Middle frontal gyrus (tissue), 1 donor: ENCODE measurements around the gene DERA.
"Not testable (repeated sequence)": the region's sequence is repeated elsewhere in the genome, so short reads cannot be mapped to it uniquely, and the experiment has no call there.

Experiments
- DNase-seq: peaks from one replicate; pipeline ENCODE4 v3.0.0-alpha.2; 2015; ENCODE audit warnings: low spot score; ENCODE audit errors: extremely low spot score

The DERA gene

DNA sequence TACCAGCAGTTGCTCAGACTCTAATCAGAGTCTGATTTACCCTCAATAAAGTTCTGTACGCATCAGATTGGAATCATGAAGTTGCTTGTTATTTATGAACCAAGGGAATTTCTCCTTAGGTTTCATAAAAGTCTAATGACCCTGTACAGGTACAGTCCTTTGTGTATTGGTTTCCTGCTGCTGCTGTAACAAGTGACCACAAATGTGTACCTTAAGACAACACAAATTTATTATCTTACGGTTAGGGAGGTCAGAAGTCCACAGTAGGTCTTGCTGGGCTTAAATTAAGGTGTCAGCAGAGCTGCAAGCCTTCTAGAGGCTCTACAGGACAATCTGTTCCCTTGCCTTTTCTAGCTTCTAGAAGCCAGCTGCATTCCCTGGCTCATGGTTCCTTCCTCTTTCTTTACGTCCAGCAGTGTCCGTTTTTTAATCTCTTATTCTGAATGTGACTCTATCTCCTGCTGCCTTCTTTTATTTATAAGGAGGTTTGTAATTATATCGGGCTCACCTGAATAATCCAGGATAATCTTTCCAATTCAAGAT, 6.7 kb upstream of the DERA start:
- no peak for DNase-seq

DNA sequence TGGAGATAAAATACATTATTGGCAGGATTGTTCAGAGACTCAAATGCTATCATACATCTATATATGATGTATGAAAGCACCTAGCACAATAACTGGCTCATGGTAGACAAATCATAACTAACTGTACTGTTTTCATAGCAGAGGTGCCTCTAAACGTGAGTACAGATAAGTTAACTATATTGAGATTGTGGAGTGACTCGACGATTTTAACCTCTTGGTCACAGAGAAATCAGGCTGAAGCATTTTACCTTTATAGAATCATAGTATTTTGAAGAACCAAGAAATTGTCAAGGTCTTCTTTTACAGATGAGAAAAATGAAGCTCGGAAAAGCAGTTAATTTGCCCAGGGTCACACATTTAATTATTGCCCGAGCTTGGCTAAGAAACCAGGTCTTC, 666 bp upstream of the DERA start:
- no peak for DNase-seq

DNA sequence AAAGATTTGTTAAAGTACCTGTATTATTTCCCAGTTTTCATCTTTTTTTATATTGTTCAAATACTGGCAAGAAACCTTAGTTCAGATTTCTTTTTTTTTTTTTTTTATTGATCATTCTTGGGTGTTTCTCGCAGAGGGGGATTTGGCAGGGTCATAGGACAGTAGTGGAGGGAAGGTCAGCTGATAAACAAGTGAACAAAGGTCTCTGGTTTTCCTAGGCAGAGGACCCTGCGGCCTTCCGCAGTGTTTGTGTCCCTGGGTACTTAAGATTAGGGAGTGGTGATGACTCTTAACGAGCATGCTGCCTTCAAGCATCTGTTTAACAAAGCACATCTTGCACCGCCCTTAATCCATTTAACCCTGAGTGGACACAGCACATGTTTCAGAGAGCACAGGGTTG, 799 bp downstream of the DERA start:
- DNase-seq, result not testable (repeated sequence)

DNA sequence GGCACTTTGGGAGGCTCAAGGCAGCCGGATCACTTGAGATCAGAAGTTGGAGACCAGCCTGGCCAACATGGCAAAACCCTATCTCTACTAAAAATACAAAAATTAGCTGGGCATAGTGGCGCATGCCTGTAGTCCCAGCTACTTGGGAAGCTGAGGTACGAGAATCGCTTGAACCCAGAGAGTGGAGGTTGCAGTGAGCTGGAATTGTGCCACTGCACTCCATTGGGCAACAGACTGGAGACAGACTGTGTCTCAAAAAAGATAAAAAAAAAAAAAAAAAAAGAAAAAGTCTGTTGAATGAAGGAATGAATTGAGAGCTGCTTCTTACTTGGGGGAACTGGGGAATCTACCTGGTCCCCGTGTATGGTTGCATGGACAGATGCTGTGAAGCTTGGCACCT, 3.0 kb downstream of the DERA start:
- not testable (repeated sequence) for DNase-seq

DNA sequence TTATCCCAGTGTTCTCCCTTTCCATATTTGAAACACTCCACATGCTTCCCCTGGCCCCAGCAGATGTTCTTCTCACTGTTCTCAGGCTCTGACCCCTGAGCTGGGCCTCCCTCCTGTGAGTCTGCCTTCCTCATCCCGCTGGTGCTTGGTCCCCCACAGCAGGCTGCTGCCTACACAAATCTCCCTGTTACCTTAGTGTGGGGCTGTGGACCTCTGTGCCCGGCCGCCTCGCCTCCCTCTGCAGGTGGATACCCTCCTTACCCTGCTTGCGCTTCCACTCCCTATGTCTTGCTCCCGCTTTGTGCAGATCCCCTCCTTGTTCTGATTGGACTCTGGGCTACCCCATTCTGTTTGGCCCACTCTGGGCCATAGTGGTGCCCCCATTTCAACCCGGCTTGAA, 6.9 kb downstream of the DERA start:
- no peak for DNase-seq

DNA sequence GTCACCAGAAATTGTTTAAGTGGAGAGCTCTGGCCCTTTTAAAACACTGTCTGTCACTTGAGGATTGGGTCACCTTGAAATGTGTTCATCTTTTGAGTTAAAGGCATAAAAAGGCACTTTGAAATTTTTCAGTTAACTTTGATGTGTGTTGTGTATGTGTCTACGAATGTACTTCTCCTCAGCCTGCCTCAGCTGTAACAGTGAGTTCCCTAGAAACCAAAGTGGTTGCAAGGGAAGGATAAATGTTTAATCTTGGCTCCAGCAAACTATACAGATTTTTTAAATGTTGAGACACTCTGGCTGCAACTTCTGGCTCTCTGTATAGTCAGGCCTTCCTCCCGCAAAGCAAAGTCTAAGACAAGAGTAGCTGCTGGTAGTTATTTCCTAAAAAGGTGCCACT, 8.3 kb downstream of the DERA start:
- no peak for DNase-seq

DNA sequence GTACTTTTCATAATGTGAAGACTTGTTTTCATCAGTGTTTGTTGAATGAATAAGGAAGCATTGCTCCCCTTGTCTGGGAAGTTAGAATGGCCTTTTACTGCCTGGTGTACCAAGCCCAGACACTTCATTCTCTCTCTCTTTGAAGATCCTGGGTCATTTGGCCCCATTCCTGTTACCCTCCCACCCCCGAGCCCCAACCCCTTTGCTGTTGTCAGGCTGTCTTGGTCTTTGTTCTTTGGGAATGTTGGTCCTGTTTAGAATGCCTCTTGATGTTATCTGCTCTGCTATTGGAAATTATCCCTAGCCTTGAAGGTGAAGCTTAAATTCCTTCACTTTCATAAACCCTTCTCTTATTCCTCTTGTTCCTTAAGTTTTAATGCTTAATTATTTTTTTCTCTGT, 13.8 kb downstream of the DERA start:
- no peak for DNase-seq

DNA sequence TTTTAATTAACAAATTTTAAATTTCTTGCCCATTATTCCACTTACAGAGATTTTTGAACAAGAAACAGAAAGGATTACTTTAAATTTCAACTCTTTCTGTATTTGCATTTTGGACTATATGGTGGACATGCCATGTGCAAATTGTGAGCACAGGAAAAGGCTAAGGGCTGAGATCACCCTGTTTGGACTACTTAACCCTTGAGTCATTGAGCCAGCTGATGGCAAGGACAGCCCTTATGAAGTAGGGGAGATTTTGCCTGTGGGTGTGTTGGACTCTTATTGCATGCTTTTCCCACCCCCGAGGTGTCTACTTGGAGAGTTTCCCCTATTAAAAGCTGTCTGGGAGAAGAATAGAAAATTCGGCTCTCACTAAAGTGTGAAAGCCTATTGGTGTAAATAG, 17.2 kb downstream of the DERA start:
- DNase-seq, result no peak

DNA sequence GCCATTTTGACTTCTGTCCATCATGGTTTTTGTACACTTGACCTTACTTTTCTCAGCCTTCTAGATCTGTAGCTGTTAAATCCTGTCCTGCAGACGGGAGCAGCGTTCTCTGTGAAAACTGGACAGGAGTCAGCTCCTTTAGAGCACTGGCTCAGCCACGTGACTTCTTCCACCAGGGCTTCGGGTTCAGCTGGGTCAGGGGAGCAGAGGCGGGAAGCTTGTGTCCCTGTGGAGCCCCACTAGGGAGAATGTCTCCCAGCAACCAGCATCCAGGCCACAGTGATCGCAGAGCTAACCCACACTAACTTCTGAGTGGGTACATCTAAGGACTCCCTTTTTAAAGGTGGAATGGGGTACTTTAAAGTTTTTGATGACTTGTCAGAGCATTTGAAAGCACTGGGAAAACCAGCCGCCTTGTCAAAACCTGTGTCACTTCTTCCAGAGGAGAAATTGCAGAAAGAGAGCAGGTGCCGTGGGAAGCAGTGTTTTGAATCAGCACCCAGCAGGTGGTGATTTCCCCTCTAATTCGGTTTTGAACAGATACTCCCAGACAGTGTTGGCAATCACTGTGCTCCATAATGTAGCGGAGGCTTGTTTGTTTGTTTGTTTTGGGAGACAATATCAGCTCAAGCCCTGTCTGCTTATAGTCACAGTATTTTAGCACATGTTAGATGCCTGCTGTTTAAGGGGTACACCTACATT, 17.9 kb downstream of the DERA start:
- DNase-seq, result no peak

DNA sequence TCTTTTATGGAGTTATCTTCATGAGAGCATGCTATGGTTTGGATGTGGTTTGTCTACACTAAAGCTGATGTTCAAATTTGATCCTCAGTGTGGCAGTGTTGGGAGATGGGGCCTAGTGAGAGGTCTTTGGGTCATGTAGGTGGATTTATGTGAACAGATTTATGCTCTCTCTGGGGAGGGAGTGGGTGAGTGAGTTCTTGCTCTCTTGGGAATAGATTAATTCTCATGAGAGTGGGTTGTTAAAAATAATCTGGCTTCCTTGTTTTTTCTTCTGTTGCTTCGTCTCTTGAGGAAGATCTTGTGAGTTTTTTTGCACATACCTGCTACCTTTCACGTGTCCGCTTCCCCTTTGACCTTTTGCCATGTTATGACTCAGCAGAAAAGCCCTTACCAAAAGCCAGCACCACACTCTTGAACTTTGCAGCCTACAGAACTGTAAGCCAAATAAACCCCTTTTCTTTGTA, 20.5 kb downstream of the DERA start:
- DNase-seq, result no peak

DNA sequence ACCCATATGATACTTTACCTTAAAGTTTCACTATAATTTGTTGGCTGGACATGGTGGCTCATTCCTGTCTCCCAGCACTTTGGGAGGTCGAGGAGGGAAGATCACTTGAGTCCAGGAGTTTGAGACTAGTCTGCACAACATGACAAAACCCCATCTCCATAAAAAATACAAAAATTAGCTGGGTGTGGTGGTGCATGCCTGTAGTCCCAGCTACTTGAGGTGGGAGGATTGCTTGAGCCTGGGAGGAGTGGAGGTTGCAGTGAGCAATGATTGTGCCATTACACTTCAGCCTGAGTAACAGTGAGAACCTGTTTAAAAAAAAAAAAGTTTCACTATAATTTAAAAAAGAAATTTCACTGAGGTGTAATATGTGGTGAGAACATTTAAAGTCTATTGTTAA, 21.2 kb downstream of the DERA start:
- no peak for DNase-seq

DNA sequence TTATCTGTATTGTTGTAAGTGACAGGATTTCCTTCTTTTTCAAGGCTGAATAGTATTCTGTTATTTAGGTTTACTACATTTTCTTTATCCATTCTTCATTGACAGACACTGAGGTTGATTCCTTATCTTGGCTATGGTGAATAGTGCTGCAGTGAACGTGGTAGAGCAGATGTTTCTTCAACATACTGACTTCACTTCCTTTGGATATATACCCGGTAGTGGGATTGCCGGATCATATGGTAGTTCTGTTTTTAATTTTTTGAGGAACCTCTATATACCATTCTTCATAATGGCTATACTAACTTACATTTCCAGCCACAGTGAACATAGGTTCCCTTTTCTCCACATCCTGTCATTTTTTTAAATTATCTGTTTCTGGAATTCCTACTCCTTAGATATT, 21.8 kb downstream of the DERA start:
- no peak for DNase-seq

DNA sequence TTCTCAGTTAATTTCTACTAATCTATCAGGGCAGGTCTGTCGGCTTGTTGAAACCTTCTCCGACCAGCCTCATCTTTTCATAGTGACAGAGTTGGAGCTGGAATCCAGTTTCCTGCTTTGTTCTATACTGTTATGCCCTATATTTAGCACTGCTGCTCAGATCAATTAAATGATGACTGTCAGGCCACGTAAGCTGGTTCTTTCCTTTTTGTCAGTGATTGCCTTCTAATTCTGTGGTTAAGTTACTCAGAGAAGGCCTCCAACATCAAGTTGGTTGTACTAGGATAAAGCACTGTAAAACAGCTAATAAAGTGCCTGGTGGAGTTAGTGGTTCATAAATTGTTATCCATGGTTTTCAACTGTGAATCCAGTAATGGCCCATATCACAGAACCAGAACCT, 22.6 kb downstream of the DERA start:
- no peak for DNase-seq

DNA sequence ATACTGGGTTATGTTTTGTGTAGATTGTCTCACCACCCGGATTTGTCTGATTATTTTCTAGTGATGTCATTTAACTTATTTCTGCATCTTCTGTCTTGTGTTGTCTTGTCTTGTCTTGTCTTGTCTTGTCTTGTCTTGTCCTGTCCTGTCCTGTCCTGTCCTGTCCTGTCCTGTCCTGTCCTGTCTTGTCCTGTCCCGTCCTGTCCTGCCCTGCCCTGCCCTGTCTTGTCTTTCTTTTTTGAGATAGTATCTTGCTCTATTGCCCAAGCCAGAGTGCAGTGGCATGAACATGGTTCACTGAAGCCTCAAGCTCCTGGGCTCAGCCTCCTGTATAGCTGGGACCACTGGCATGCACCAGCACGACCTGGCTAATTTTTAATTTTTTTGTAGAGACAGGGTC, 25.6 kb downstream of the DERA start:
- no peak for DNase-seq

DNA sequence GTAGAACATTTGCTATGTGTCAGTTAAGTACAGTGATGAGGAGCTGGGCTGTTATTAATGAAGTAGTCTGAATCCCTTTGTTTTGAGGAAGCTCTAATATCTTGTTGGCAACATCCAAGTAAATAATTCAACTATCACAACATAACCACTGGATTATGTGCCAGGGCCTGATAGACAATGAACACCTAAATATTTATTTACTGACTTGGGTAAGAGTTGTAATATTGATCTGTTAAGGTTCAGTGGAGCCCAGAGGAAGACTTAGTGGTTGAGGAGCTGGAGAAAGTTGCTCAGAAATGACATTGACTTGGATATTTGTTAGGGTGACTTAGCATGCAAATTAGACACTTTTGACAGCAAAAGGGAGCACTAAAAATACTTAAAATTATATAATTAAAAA, 26.8 kb downstream of the DERA start:
- DNase-seq, result no peak

DNA sequence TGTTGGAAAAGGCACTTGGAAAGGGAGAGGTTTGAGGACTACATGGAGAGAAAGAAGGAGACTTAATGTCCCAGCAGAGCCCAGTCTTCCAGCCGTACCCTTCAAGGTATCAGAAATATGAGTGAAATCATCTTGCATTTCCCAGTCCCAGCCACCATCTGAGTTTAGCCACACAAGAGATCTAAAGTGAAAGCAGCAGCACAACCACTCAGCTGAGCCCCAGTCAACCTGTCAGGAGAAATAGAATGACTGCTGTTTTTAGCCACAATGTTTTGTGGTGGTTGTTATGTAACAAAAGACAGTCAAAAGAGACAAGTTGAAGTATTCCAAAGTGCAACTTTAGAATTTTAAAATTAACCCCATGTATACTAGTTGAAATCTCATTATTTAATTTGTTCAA, 28.0 kb downstream of the DERA start:
- no peak for DNase-seq

DNA sequence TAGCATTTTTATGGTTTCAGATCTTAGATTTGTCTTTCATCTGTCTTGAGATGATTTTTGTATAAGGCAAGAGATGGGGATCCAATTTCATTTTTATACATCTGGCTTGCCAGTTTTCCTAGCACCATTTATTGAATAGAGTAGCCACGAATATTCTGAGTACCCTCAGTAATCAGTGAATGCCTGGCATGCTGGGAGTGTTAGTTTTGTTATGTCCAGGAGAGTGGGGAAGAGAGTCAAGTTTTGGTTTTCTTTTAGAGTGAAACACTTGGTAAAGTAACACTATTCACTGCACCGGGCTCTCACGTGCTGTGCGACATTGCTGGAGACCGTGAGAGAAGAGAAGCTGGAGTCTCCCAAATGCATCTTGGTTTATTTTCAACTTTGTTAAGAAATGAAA, 31.3 kb downstream of the DERA start:
- DNase-seq, result no peak

DNA sequence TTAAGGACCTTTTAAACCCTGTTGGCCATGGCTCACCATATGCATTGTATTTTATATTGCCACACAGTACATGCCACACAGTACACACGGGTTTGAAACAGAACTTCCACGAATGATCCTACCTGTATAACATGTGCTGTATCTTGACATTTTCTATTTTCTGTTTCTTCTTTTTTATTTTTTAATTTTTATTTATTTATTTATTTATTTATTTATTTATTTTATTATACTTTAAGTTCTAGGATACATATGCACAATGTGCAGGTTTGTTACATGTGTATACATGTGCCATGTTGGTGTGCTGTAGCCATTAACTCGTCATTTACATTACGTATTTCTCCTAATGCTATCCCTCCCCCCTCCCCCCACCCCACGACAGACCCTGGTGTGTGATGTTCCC, 32.4 kb downstream of the DERA start:
- DNase-seq, result not testable (repeated sequence)

DNA sequence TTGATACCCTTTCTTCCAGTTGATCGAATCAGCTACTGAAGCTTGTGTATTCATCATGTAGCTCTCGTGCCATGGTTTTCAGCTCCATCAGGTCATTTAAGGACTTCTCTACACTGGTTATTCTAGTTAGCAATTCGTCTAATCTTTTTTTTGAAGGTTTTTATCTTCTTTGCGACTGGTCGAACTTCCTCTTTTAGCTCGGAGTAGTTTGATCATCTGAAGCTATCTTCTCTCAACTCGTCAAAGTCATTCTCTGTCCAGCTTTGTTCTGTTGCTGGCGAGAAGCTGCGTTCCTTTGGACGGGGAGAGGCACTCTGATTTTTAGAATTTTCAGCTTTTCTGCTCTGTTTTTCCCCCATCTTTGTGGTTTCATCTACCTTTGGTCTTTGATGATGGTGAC, 37.3 kb downstream of the DERA start:
- not testable (repeated sequence) for DNase-seq

DNA sequence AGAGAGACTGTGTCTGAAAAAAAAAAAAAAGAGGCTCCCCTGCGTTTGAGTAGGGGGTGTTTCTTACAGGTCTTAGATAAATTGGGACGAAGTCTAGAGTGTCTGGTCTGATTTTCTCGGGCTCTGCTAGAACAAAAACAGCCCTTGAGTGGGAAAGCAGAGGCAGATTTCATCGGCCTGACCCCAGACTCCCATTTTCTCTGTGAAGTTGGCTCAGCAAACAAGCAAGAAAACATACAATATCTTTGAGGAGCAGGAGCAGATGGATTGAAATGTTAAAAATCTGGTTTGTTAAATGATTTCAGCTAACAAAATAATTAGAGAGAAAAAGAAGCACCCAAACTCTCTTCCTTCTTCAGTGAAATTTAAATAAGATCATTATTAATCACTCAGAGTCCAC, 44.1 kb downstream of the DERA start:
- DNase-seq, result no peak

DNA sequence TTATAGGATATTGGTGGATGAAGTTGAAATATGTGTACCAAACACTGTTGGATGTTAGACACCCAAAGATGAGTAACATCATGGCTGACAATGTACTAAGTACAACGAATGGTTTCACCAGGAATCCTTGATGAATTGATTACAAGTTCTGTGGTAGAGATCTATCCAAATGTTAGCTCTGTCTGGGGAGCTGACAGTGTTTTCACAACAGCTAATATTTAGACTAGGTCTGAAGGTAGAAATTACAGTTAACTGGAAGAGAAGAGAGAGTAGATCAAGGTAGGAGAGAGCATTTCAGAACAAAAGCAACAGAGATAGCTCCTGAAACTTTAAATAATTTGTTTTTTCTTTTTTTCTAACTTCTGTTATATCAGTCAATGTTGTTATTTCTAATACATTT, 44.9 kb downstream of the DERA start:
- DNase-seq, result no peak

DNA sequence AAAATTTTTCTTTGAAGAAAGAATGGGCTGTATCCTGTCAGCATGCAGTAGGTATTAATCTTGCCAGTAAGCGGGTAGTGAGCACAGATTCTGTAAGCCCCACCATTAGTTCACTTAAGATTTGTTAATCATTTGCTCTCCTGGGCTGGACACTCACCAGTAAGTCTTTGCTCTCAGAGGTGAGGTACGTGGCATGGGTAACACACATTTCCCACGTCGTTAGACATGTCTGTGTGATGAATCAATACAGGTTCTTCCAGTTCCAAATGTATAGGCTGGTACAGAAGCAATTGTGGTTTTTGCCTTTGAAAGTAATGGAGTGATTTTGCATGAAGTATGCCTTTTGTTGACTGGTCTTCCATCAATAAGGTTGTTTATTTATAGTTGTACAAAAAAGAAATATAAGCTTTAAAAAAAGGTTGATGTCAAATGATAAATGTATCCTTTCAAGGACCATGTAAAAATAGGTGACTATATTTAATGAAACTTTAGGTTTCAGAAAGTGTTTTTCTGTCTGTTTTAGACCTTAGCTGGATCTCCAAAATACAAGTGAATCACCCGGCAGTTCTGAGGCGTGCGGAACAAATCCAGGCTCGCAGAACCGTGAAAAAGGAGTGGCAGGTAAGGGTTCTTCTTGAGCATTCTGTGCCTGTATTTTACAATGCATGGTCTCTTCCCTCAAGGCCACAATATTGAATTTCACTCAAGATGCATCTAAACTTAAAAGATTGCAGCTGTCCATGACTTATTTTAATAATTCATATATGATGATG, 45.5 kb downstream of the DERA start:
- DNase-seq, result no peak

DNA sequence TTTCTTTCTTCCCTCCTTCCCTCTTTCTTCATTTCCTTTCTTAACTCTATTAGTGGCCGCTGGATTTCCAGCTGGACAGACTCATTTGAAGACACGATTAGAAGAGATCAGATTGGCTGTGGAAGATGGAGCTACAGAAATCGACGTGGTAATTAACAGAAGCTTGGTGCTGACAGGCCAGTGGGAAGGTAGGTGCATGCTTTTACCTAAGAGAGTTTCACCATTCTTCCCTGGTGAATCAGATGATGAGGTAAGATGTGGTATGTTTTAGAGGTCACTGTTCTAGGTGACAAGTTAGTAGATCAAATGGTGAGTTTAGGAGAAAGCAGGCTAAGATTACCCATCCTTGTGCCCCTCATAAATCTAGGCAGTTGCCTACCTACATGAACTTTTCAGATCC, 51.6 kb downstream of the DERA start:
- no peak for DNase-seq
